HepG2 (cell line): ENCODE data around the gene ERCC2. TPM values are rescaled to one million over a fixed set of nuclear protein-coding genes. Genes with fewer than 3 reads are reported as not detected.

Source experiments
- ATAC-seq: fragments of 200-7000 bp; cut with Tn5 transposase; 3 replicates; pipeline ENCODE4 v1.9.1; 2020; ENCODE audit warnings: mild to moderate bottlenecking, moderate library complexity
- BruUV-seq: library from RNA; stranded (reverse); fragments of 400-500 nt; replicated peaks from 2 replicates; lab custom pipeline; 2021; lab: Mats Ljungman, UMichigan
- CTCF ChIA-PET: fragments of 300-600 bp; formaldehyde crosslinking; extraction: SDS; loops from one replicate; lab custom pipeline; 2021; ENCODE audit warnings: low total read pairs, inconsistent platforms, low intra/inter-chr PET ratio; lab: Yijun Ruan, JAX
- POLR2A ChIA-PET: fragments of 350-600 bp; sonication (Branson Sonifier 250); formaldehyde crosslinking; loops from one replicate; lab custom pipeline; 2020; ENCODE audit warnings: antibody characterized with exemption, inconsistent platforms; lab: Yijun Ruan, JAX
- DNase-seq: peaks from one replicate; pipeline ENCODE4 v3.0.0-alpha.2; 2015; ENCODE audit warnings: low spot score
- FAIRE-seq: peaks from 3 replicates; lab custom pipeline; 2011; peaks lifted over from hg19 to GRCh38; lab: Jason Lieb, UNC
- H2AFZ ChIP-seq: one replicate; pipeline ENCODE4 v1.6.1; 2011; ENCODE audit warnings: low read length, inconsistent platforms
- H3K27ac ChIP-seq: fragments of 300-600 bp; 3 replicates; pipeline ENCODE4 v1.8.0; 2011; ENCODE audit warnings: mixed run types, mild to moderate bottlenecking, mixed read lengths, low read length, inconsistent platforms; ENCODE audit not compliant: insufficient read depth; ENCODE audit errors: extremely low read length
- H3K27me3 ChIP-seq, 2 experiments: fragments of 200-600 bp in 1 of 2; 2 replicates in 1 of 2; 3 replicates in 1 of 2; pipeline versions ENCODE4 v1.6.0 to v1.8.0; 2011; ENCODE audit warnings: low read length in 2 of 2, mild to moderate bottlenecking in 2 of 2, moderate library complexity in 2 of 2, inconsistent platforms in 1 of 2; ENCODE audit not compliant: insufficient read depth in 2 of 2, control insufficient read depth in 1 of 2
- H3K36me3 ChIP-seq, 2 experiments: fragments of 200-600 bp in 1 of 2; replicated peaks in 1 of 2; 2 replicates in 1 of 2; 3 replicates in 1 of 2; pipeline versions ENCODE4 v1.5.1 to v1.8.0; 2011; ENCODE audit warnings: low read length in 2 of 2, inconsistent platforms in 1 of 2; ENCODE audit not compliant: insufficient read depth in 2 of 2, control insufficient read depth in 1 of 2
- H3K4me1 ChIP-seq: 2 replicates; pipeline ENCODE4 v1.5.1; 2012; ENCODE audit warnings: low read length, inconsistent platforms; ENCODE audit not compliant: insufficient read depth
- H3K4me2 ChIP-seq: 2 replicates; pipeline ENCODE4 v1.6.0; 2011; ENCODE audit warnings: low read depth, low read length, inconsistent platforms
- H3K4me3 ChIP-seq, 3 experiments: fragments of 200-600 bp in 1 of 3; sonication (generic), shearing (Covaris generic) in 1 of 3; replicated peaks in 1 of 3; 2 replicates each; pipeline ENCODE4 v1.5.1; 2011 to 2016; ENCODE audit warnings: low read length in 3 of 3, inconsistent platforms in 2 of 3, low read depth in 2 of 3, mild to moderate bottlenecking in 2 of 3, control low read depth in 1 of 3, mixed read lengths in 1 of 3; ENCODE audit not compliant: insufficient read depth in 1 of 3
- H3K79me2 ChIP-seq: one replicate; pipeline ENCODE4 v1.6.1; 2011; ENCODE audit warnings: low read length, inconsistent platforms; ENCODE audit not compliant: insufficient read depth
- H3K9ac ChIP-seq: 2 replicates; pipeline ENCODE4 v1.6.0; 2011; ENCODE audit warnings: mild to moderate bottlenecking, low read depth, low read length, inconsistent platforms; ENCODE audit not compliant: insufficient read depth
- H3K9me3 ChIP-seq: 2 replicates; pipeline ENCODE4 v1.5.1; 2012; ENCODE audit warnings: mild to moderate bottlenecking, low read length
- H4K20me1 ChIP-seq: 2 replicates; pipeline ENCODE4 v1.6.0; 2011; ENCODE audit warnings: inconsistent platforms, mild to moderate bottlenecking, low read length, moderate library complexity; ENCODE audit not compliant: insufficient read depth
- DR1 ChIP-seq: sonication (generic); formaldehyde crosslinking; IDR thresholded peaks from 2 replicates; pipeline ENCODE4 v1.8.0; 2021; ENCODE audit warnings: mild to moderate bottlenecking, missing genetic modification reagents, inconsistent platforms
- NBN ChIP-seq: fragments of 450-650 bp; conservative IDR thresholded peaks from 2 replicates; pipeline ENCODE4 v1.6.1; 2017
- POGZ ChIP-seq: sonication (generic); formaldehyde crosslinking; IDR thresholded peaks from 2 replicates; pipeline ENCODE4 v1.4.0; 2020; ENCODE audit warnings: mild to moderate bottlenecking, missing genetic modification reagents
- RBAK ChIP-seq: sonication (generic); formaldehyde crosslinking; IDR thresholded peaks from 2 replicates; pipeline ENCODE4 v1.5.1; 2020; ENCODE audit warnings: mild to moderate bottlenecking, missing genetic modification reagents
- TMF1 ChIP-seq: sonication (generic); formaldehyde crosslinking; IDR thresholded peaks from 2 replicates; pipeline ENCODE4 v1.8.1; 2022; ENCODE audit warnings: low read depth, missing genetic modification reagents
- ZMYM3 ChIP-seq: sonication (generic); formaldehyde crosslinking; IDR thresholded peaks from 2 replicates; pipeline ENCODE4 v1.5.1; 2020; ENCODE audit warnings: mild to moderate bottlenecking, missing genetic modification reagents
- ZNF12 ChIP-seq: sonication (generic); formaldehyde crosslinking; IDR thresholded peaks from 2 replicates; pipeline ENCODE4 v1.5.0; 2020; ENCODE audit warnings: missing genetic modification reagents
- ZNF768 ChIP-seq: sonication (generic); formaldehyde crosslinking; IDR thresholded peaks from 2 replicates; pipeline ENCODE4 v1.4.0; 2020; ENCODE audit warnings: missing genetic modification reagents
- WGBS: methylation state at CpG from one replicate; pipeline ENCODE4 v1.1.6; 2017; ENCODE audit warnings: low lambda C conversion rate; 5-methylcytosine and 5-hydroxymethylcytosine counted together
- in situ Hi-C: cut with HindIII; loops from 2 replicates; pipeline ENCODE4 v1.10.0; 2017; ENCODE audit warnings: low pct_unique_long_range_greater_than_20kb; ENCODE audit not compliant: extremely low pct_ligation_motif_present
- intact Hi-C: fragments of 100-400 bp; cut with micrococcal nuclease; formaldehyde crosslinking; loops from one replicate; pipeline ENCODE4 v1.10.0; 2022; ENCODE audit not compliant: unreplicated experiment
- polyA plus RNA-seq, 8 experiments: library from polyadenylated mRNA; depleted of rRNA in 3 of 8; stranded (reverse) in 7 of 8; unstranded in 1 of 8; fragments of >200 nt; fragmentation: Illumina TruSeq in 4 of 8; extraction: Trizol in 4 of 8; gene quantifications; 2 replicates each; pipeline versions ENCODE4 v1.2.1 to v1.2.3, GENCODE V29; 2011 to 2016; ENCODE audit warnings: low read depth in 4 of 8, missing spikeins in 1 of 8, mixed read lengths in 1 of 8; ENCODE audit not compliant: insufficient read depth in 1 of 8
- total RNA-seq, 5 experiments: library from RNA; depleted of rRNA; stranded (reverse); fragments of >200 nt; fragmentation: Illumina TruSeq; extraction: Trizol; gene quantifications; 2 replicates each; pipeline ENCODE4 v1.2.3, GENCODE V29; 2016; ENCODE audit warnings: low read depth in 1 of 5

ERCC2 gene
- total and polyA plus RNA-seq, 2 of the 13 experiments (the other 11 are each of a cell fraction or from before 2014, with no cell fraction given): 25.4 to 49.2 TPM

DNA sequence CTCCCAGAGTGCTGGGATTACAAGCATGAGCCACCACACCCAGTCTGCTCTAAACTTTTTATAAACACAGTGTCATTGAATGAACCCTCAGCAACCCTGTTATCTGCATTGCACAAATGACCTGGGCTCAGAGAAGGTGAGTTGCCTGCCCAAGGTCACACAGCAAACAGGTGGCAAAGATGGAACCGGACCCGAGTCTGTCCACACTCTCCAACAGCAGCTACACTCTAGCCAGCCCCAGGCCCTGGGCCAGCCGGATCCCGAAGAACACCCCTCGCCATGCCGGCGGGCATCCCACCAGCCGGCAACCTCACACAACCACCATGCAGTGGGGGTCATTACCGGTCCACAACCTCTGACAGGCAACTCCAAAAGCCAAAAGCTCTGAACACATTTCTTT is 14.5 kb downstream of the ERCC2 start:
- Histone ChIP-seq H3K27me3 (no peaks in the 10 kb centered on the region), H3K36me3 (peaks cover 25 to 72% of the 10 kb centered on the region in 2 experiments), H3K79me2 (no peaks in the 10 kb centered on the region), H3K27ac (no peak overlapping the region), H3K9me3 (no peaks in the 10 kb centered on the region), H3K4me3 (no peak overlapping the region), H3K9ac (no peak overlapping the region), H2AFZ (no peak overlapping the region), H3K4me2 (no peak overlapping the region), H4K20me1 (0 out of 2 replicates have a peak, but pooled peaks cover 3% of the 10 kb centered on the region), H3K4me1 (no peaks in the 10 kb centered on the region)
- peak; percentile 27; the same call in 1 of the 2 replicates for TF ChIP-seq ZMYM3
- TF ChIP-seq ZNF768 (CRISPR knock-in tag): peak; percentile 98
- TF ChIP-seq ZNF12: no peak
- TF ChIP-seq POGZ (CRISPR knock-in tag): no peak
- TF ChIP-seq DR1: no peak
- no peak for TF ChIP-seq TMF1 (CRISPR knock-in tag)
- no peak for ATAC-seq
- WGBS: 100% methylated on average over 9 of the region's 9 CpGs
- DNase-seq: no peak
- POLR2A ChIA-PET: no interaction called here
- BruUV-seq: no TSS peak
- in situ Hi-C loops: no loop called here
- FAIRE-seq: no peak
- CTCF ChIA-PET: no interaction called here
- intact Hi-C loops: no loop called here

DNA sequence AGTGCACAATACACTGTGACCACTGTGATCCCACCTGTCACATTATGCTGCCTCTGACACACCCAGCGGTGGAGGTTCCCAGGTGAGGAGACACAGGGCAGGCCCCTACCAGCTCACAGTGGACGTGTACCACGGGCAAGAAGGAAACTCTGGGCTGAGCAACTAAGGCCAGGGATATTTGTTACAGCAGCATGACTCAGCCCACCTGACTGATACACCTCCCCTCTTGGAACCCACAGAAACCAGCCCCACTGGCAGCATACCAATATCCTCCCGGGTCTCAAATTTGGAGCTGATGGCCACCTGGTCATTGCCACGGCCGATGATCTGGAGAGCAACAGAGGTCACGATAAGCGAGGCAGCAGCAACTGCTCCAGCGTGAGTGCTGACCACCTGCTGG is 15.0 kb downstream of the ERCC2 start:
- in situ Hi-C loops: no loop called here
- Histone ChIP-seq H4K20me1 (0 out of 2 replicates have a peak, but pooled peaks cover 3% of the 10 kb centered on the region), H3K4me2 (no peak overlapping the region), H3K9ac (no peak overlapping the region), H3K79me2 (no peaks in the 10 kb centered on the region), H2AFZ (no peak overlapping the region), H3K27me3 (no peaks in the 10 kb centered on the region), H3K4me3 (no peak overlapping the region), H3K36me3 (peaks cover 25 to 74% of the 10 kb centered on the region in 2 experiments), H3K27ac (no peak overlapping the region), H3K4me1 (no peaks in the 10 kb centered on the region), H3K9me3 (no peaks in the 10 kb centered on the region)
- ATAC-seq (no peak), DNase-seq (no peak), FAIRE-seq (no peak)
- intact Hi-C loops: no loop called here
- no peak for TF ChIP-seq NBN
- peak; percentile 94 for TF ChIP-seq RBAK (CRISPR knock-in tag)
- peak; percentile 97 for TF ChIP-seq ZNF12
- ChIA-PET POLR2A (no interaction called here), CTCF (no interaction called here)
- no TSS peak for BruUV-seq
- over 99% methylated on average over 5 of the region's 9 CpGs for WGBS
